T-helper 2 cell treated with Interferon-gamma antibody and Interleukin-4, amounts not matched to agents 5 μg/mL and 100 μg/mL, for 36 hours (primary cell): ENCODE results near the gene PHF2.
"Not testable (repeated sequence)": the region's sequence is repeated elsewhere in the genome, so short reads cannot be mapped to it uniquely, and the experiment has no call there.

Experiments used
- DNase-seq: peaks from one replicate; pipeline ENCODE4 v3.0.0; 2021; ENCODE audit warnings: low spot score
- H3K27ac Mint-ChIP-seq: one replicate; pipeline ENCODE4 v1.8.0; 2021; ENCODE audit warnings: mild to moderate bottlenecking, mixed read lengths
- H3K27me3 Mint-ChIP-seq: one replicate; pipeline ENCODE4 v1.8.0; 2021; ENCODE audit warnings: low read depth, mixed read lengths
- H3K36me3 Mint-ChIP-seq: one replicate; pipeline ENCODE4 v1.8.0; 2021; ENCODE audit warnings: low read depth, mixed read lengths
- H3K4me1 Mint-ChIP-seq: one replicate; pipeline ENCODE4 v1.8.0; 2021; ENCODE audit warnings: low read depth, mixed read lengths
- H3K4me3 Mint-ChIP-seq: one replicate; pipeline ENCODE4 v1.8.0; 2022; ENCODE audit warnings: mild to moderate bottlenecking, moderate library complexity, mixed read lengths
- H3K9me3 Mint-ChIP-seq: one replicate; pipeline ENCODE4 v1.8.0; 2021; ENCODE audit warnings: mixed read lengths

PHF2 gene

GRCh38 chr9:93665637-93666438 lies 89.5 kb downstream of the PHF2 start:
- H3K36me3 Mint-ChIP-seq = peaks cover 4% of the 10 kb centered on the region
- H3K27ac Mint-ChIP-seq = no peak overlapping the region
- H3K9me3 Mint-ChIP-seq = no peaks in the 10 kb centered on the region
- H3K4me3 Mint-ChIP-seq = no peak overlapping the region
- H3K4me1 Mint-ChIP-seq = no peaks in the 10 kb centered on the region
- H3K27me3 Mint-ChIP-seq = no peaks in the 10 kb centered on the region
- no peak for DNase-seq

DNA sequence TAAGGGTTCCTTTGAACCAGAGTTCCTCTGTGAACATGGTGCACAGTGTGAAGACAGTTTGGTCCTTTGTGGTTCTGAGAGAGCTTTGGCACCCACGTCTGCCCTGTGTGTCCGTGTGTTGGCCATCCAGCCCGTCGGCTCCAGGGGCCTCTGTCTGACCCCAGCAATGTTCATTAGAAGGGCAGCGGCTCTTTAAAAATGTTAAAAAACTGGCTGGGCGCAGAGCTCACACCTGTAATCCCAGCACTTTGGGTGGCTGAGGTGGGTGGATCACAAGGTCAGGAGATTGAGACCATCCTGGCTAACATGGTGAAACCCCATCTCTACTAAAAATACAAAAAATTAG lies 90.0 kb downstream of the PHF2 start:
- H3K36me3 Mint-ChIP-seq, H3K9me3 Mint-ChIP-seq, DNase-seq, H3K4me3 Mint-ChIP-seq, H3K4me1 Mint-ChIP-seq, H3K27me3 Mint-ChIP-seq, H3K27ac Mint-ChIP-seq: not testable (repeated sequence)

DNA sequence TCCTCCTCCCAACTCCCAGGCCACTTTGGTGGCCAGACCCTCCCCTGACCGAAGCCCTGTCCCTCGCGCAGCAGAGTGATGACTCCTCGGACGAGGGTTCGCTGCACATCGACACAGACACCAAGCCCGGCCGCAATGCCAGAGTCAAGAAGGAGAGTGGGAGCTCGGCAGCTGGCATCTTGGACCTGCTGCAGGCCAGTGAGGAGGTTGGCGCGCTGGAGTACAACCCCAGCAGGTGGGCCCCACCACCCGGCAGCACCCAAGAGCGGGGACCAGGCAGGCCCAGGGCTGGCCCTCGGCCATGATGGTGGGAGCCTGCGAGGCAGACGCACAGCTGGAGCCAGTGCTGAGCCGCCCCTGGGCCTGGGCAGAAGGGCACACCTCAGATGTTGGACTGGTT lies 90.6 kb downstream of the PHF2 start:
- Mint-ChIP-seq H3K27me3 (no peaks in the 10 kb centered on the region), H3K4me1 (no peaks in the 10 kb centered on the region), H3K9me3 (no peaks in the 10 kb centered on the region), H3K4me3 (no peak overlapping the region), H3K36me3 (peaks cover 4% of the 10 kb centered on the region), H3K27ac (no peak overlapping the region)
- DNase-seq = no peak

GRCh38 chr9:93667627-93668026 lies 91.2 kb downstream of the PHF2 start:
- Mint-ChIP-seq H3K4me3 (no peak overlapping the region), H3K27me3 (no peaks in the 10 kb centered on the region), H3K9me3 (no peaks in the 10 kb centered on the region), H3K4me1 (no peaks in the 10 kb centered on the region), H3K36me3 (peaks cover 5% of the 10 kb centered on the region), H3K27ac (no peak overlapping the region)
- no peak for DNase-seq

GRCh38 chr9:93668261-93668871 lies 92.0 kb downstream of the PHF2 start:
- Mint-ChIP-seq H3K4me3 (no peak overlapping the region), H3K4me1 (no peaks in the 10 kb centered on the region), H3K9me3 (no peaks in the 10 kb centered on the region), H3K27ac (no peak overlapping the region), H3K27me3 (no peaks in the 10 kb centered on the region), H3K36me3 (peaks cover 6% of the 10 kb centered on the region)
- no peak for DNase-seq

GRCh38 chr9:93669116-93669957 lies 93.0 kb downstream of the PHF2 start:
- H3K36me3 Mint-ChIP-seq = peaks cover 9% of the 10 kb centered on the region
- no peaks in the 10 kb centered on the region for H3K9me3 Mint-ChIP-seq
- no peak overlapping the region for H3K27ac Mint-ChIP-seq
- no peaks in the 10 kb centered on the region for H3K4me1 Mint-ChIP-seq
- H3K4me3 Mint-ChIP-seq = no peak overlapping the region
- H3K27me3 Mint-ChIP-seq = no peaks in the 10 kb centered on the region
- no peak for DNase-seq

DNA sequence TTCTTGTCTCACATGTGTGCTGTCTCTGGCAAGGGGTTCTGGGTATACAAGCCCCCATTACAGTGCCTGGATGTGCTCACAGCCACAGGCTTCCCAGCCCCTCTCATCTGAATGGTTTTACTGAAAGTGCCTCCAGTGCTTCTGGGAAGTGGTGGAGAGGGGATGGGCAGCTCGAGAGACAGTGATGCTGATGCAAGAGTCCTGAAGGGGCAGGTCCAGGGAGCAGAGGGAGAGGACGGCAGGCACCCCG lies 93.5 kb downstream of the PHF2 start:
- Mint-ChIP-seq H3K4me3 (no peak overlapping the region), H3K27me3 (no peaks in the 10 kb centered on the region), H3K4me1 (no peaks in the 10 kb centered on the region), H3K27ac (no peak overlapping the region), H3K36me3 (peaks cover 5% of the 10 kb centered on the region), H3K9me3 (no peaks in the 10 kb centered on the region)
- DNase-seq = no peak

DNA sequence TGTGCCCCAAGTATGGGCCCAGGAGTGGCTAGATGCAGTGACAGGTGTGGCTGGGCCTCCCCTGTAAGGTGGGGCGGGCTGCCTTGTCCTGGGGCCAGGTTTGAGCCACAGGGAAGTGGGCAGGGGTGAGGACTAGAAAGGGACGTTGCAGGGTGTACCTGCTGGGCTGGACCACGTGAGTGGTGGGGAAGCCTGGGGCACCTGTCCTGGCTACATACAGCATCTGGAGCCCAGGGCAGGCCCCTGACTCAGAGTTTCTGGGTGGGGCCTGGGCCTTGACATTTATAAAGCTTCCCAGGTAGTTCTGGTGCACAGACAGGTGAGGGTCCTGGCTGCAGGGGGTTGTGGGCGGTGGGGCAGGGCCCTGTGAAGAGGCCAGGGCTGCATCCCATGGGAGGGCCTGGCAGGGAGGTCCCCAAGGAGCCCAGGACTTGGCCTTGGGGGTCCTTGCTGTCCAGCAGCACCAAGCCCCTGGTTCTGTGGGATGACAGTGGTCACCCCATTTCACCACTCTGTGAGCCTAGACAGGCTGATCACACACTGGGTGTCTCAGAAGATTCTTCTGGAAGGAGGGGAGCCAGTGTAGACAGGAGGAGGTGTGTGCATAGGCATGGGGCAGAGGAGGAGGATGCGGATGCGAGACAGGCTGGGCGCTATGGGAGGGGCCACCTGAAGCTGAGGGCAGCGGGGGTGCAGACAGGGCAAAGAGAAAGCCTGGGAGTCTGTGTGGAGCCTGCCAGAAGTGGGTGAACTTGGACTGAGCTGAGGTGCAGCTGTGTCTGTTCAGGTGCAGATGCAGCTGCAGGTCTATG lies 94.0 kb downstream of the PHF2 start:
- H3K27me3 Mint-ChIP-seq = no peaks in the 10 kb centered on the region
- no peak for DNase-seq
- H3K36me3 Mint-ChIP-seq = peaks cover 5% of the 10 kb centered on the region
- no peaks in the 10 kb centered on the region for H3K4me1 Mint-ChIP-seq
- H3K9me3 Mint-ChIP-seq = no peaks in the 10 kb centered on the region
- no peak overlapping the region for H3K4me3 Mint-ChIP-seq
- no peak overlapping the region for H3K27ac Mint-ChIP-seq

DNA sequence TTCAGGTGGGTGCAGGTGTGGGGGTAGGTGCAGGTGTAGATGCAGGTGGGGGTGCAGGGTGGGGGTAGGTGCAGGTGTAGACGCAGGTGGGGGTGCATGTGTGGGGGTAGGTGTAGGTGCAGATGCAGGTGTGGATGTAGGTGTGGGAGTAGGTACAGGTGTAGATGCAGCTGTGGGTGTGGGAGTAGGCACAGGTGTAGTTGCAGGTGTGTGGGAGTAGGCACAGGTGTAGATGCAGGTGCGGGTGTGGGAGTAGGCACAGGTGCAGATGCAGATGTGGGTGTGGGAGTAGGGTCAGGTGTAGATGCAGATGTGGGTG lies 94.6 kb downstream of the PHF2 start:
- Mint-ChIP-seq H3K4me1 (no peaks in the 10 kb centered on the region), H3K27me3 (no peaks in the 10 kb centered on the region), H3K4me3 (no peak overlapping the region), H3K9me3 (no peaks in the 10 kb centered on the region), H3K27ac (no peak overlapping the region), H3K36me3 (peaks cover 5% of the 10 kb centered on the region)
- no peak for DNase-seq

DNA sequence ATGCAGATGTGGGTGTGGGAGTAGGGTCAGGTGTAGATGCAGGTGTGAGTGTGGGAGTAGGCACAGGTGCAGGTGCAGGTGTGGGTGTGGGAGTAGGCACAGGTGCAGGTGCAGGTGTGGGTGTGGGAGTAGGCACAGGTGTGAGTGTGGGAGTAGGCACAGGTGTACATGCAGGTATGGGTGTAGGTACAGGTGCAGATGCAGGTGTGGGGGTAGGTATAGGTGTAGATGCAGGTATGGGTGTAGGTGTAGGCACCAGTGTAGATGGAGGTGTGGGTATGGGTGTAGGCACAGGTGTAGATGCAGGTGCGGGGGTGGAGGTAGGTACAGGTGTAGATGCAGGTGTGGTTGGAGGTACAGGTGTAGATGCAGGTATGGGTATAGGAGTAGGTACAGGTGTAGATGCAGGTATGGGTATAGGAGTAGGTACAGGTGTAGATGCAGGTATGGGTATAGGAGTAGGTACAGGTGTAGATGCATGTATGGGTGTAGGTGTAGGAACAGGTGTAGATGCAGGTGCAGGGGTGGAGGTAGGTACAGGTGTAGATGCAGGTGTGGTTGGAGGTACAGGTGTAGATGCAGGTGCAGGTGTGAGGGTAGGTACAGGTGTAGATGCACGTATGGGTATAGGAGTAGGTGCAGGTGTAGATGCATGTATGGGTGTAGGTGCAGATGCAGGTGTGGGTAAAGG lies 96.1 kb downstream of the PHF2 start:
- not testable (repeated sequence) for H3K27ac Mint-ChIP-seq, H3K4me3 Mint-ChIP-seq

GRCh38 chr9:93673021-93673838 lies 96.8 kb downstream of the PHF2 start:
- no peak overlapping the region for H3K27ac Mint-ChIP-seq
- H3K27me3 Mint-ChIP-seq = no peaks in the 10 kb centered on the region
- no peaks in the 10 kb centered on the region for H3K9me3 Mint-ChIP-seq
- DNase-seq = no peak
- no peaks in the 10 kb centered on the region for H3K4me1 Mint-ChIP-seq
- peaks cover 7% of the 10 kb centered on the region for H3K36me3 Mint-ChIP-seq
- no peak overlapping the region for H3K4me3 Mint-ChIP-seq

More for the DNA sequence above, 96.1 kb downstream of the PHF2 start:
- not testable (repeated sequence) for H3K4me1 Mint-ChIP-seq, H3K9me3 Mint-ChIP-seq, DNase-seq, H3K27me3 Mint-ChIP-seq, H3K36me3 Mint-ChIP-seq

- Mint-ChIP-seq H3K27ac (no peak overlapping the region), H3K36me3 (peaks cover 7% of the 10 kb centered on the region), H3K4me1 (no peaks in the 10 kb centered on the region), H3K4me3 (no peak overlapping the region), H3K9me3 (no peaks in the 10 kb centered on the region), H3K27me3 (no peaks in the 10 kb centered on the region)
- no peak for DNase-seq
These were observed 97.5 kb downstream of the PHF2 start for GRCh38 chr9:93673839-93674334.
